H1 (cell line): ENCODE results near the gene DNAJC7. TPM values are rescaled to one million over a fixed set of nuclear protein-coding genes. Genes with fewer than 3 reads are reported as not detected.

Experiments used
- GTF2F1 ChIP-seq: IDR thresholded peaks from 2 replicates; pipeline ENCODE4 v1.6.1; 2012; ENCODE audit warnings: low read depth, low read length, improper control_type of control experiment, borderline replicate concordance
- KDM5A ChIP-seq: fragments of 200-600 bp; IDR thresholded peaks from 2 replicates; pipeline ENCODE4 v1.7.1; 2012; ENCODE audit warnings: mild to moderate bottlenecking, low read length, inconsistent platforms, mixed read lengths
- TAF7 ChIP-seq: optimal IDR thresholded peaks from 2 replicates; pipeline ENCODE3; 2011; ENCODE audit warnings: low read depth, mild to moderate bottlenecking, inconsistent platforms, low read length, moderate library complexity, borderline replicate concordance
- polyA plus RNA-seq, 7 experiments: library from polyadenylated mRNA; depleted of rRNA in 3 of 7; stranded (reverse) in 5 of 7; unstranded in 2 of 7; fragments of >200 nt in 5 of 7; fragments of 200-250 nt in 2 of 7; gene quantifications; 1 replicate in 5 of 7; 2 replicates in 1 of 7; 4 replicates in 1 of 7; pipeline versions ENCODE4 v1.2.1 to v1.2.3, GENCODE V29; 2011 to 2013; ENCODE audit warnings: missing spikeins in 2 of 7, mixed read lengths in 2 of 7
- total RNA-seq: library from RNA; stranded (reverse); fragmentation: NEBNext Ultra II Directional; extraction: Animal tissue kit (Norgen Biotek cat#: 25700); gene quantifications from 2 replicates; pipeline ENCODE4 v1.2.1, GENCODE V29; 2021
- TF ChIP-seq, protein P1 (sequence below): fragments of 300-600 bp; sonication (generic); IDR thresholded peaks from 2 replicates; pipeline ENCODE4 v1.7.1; 2012; ENCODE audit warnings: low read length, moderate library complexity, mild to moderate bottlenecking, inconsistent platforms; ENCODE audit not compliant: insufficient replicate concordance

DNAJC7 gene
- total and polyA plus RNA-seq, 2 of the 8 experiments (the other 6 are each of a cell fraction or from before 2014, with no cell fraction given), result 31.0 to 148 TPM

DNA sequence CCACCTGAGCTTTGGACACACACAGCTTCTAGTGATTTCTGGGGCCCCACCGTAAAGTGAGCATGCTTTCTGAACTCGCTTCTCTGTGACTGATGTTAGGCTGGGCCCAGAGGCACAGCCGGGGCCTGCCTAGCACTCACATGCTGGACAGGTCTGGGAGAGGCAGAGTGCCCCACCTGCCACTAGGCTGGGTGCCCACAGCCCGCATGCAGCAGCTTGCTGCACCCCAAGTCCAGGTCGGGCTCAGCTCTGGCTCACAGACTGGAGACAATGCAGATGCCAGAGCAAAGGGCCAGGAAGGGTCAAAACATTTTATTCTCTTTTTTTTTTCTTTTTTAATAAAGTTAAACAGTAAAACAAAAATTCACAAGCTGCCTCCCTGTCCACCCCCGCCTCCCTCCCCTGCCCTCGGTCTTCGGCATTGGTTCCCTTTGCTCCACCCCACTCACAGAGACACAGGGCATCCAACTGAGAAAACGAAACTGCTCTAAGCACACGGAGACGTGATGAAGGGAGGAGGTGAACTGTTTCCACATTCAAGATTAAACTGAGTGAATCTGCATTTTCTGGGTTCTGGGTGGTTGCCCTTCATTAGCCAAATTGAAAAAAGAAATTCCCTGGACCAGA, 41.0 kb downstream of the DNAJC7 start (continued):
- TF ChIP-seq, protein P1, sequence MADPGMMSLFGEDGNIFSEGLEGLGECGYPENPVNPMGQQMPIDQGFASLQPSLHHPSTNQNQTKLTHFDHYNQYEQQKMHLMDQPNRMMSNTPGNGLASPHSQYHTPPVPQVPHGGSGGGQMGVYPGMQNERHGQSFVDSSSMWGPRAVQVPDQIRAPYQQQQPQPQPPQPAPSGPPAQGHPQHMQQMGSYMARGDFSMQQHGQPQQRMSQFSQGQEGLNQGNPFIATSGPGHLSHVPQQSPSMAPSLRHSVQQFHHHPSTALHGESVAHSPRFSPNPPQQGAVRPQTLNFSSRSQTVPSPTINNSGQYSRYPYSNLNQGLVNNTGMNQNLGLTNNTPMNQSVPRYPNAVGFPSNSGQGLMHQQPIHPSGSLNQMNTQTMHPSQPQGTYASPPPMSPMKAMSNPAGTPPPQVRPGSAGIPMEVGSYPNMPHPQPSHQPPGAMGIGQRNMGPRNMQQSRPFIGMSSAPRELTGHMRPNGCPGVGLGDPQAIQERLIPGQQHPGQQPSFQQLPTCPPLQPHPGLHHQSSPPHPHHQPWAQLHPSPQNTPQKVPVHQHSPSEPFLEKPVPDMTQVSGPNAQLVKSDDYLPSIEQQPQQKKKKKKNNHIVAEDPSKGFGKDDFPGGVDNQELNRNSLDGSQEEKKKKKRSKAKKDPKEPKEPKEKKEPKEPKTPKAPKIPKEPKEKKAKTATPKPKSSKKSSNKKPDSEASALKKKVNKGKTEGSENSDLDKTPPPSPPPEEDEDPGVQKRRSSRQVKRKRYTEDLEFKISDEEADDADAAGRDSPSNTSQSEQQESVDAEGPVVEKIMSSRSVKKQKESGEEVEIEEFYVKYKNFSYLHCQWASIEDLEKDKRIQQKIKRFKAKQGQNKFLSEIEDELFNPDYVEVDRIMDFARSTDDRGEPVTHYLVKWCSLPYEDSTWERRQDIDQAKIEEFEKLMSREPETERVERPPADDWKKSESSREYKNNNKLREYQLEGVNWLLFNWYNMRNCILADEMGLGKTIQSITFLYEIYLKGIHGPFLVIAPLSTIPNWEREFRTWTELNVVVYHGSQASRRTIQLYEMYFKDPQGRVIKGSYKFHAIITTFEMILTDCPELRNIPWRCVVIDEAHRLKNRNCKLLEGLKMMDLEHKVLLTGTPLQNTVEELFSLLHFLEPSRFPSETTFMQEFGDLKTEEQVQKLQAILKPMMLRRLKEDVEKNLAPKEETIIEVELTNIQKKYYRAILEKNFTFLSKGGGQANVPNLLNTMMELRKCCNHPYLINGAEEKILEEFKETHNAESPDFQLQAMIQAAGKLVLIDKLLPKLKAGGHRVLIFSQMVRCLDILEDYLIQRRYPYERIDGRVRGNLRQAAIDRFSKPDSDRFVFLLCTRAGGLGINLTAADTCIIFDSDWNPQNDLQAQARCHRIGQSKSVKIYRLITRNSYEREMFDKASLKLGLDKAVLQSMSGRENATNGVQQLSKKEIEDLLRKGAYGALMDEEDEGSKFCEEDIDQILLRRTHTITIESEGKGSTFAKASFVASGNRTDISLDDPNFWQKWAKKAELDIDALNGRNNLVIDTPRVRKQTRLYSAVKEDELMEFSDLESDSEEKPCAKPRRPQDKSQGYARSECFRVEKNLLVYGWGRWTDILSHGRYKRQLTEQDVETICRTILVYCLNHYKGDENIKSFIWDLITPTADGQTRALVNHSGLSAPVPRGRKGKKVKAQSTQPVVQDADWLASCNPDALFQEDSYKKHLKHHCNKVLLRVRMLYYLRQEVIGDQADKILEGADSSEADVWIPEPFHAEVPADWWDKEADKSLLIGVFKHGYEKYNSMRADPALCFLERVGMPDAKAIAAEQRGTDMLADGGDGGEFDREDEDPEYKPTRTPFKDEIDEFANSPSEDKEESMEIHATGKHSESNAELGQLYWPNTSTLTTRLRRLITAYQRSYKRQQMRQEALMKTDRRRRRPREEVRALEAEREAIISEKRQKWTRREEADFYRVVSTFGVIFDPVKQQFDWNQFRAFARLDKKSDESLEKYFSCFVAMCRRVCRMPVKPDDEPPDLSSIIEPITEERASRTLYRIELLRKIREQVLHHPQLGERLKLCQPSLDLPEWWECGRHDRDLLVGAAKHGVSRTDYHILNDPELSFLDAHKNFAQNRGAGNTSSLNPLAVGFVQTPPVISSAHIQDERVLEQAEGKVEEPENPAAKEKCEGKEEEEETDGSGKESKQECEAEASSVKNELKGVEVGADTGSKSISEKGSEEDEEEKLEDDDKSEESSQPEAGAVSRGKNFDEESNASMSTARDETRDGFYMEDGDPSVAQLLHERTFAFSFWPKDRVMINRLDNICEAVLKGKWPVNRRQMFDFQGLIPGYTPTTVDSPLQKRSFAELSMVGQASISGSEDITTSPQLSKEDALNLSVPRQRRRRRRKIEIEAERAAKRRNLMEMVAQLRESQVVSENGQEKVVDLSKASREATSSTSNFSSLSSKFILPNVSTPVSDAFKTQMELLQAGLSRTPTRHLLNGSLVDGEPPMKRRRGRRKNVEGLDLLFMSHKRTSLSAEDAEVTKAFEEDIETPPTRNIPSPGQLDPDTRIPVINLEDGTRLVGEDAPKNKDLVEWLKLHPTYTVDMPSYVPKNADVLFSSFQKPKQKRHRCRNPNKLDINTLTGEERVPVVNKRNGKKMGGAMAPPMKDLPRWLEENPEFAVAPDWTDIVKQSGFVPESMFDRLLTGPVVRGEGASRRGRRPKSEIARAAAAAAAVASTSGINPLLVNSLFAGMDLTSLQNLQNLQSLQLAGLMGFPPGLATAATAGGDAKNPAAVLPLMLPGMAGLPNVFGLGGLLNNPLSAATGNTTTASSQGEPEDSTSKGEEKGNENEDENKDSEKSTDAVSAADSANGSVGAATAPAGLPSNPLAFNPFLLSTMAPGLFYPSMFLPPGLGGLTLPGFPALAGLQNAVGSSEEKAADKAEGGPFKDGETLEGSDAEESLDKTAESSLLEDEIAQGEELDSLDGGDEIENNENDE, result no peak
- TF ChIP-seq TAF7 (no peak), GTF2F1 (no peak), KDM5A (no peak)
